HG02840 (cell line): ENCODE measurements around the gene DLGAP1.
A peak's percentile ranks its signal among the peaks of the same experiment; 100 is the strongest.
"Not testable (repeated sequence)": the region's sequence is repeated elsewhere in the genome, so short reads cannot be mapped to it uniquely, and the experiment has no call there.

Experiments used
- ATAC-seq: cut with Tn5 transposase; IDR thresholded peaks from one replicate; pipeline ENCODE4 v1.9.1; 2021; ENCODE audit warnings: mild to moderate bottlenecking, moderate library complexity, moderate number of reproducible peaks; ENCODE audit not compliant: unreplicated experiment, low FRiP score

DLGAP1 gene

DNA sequence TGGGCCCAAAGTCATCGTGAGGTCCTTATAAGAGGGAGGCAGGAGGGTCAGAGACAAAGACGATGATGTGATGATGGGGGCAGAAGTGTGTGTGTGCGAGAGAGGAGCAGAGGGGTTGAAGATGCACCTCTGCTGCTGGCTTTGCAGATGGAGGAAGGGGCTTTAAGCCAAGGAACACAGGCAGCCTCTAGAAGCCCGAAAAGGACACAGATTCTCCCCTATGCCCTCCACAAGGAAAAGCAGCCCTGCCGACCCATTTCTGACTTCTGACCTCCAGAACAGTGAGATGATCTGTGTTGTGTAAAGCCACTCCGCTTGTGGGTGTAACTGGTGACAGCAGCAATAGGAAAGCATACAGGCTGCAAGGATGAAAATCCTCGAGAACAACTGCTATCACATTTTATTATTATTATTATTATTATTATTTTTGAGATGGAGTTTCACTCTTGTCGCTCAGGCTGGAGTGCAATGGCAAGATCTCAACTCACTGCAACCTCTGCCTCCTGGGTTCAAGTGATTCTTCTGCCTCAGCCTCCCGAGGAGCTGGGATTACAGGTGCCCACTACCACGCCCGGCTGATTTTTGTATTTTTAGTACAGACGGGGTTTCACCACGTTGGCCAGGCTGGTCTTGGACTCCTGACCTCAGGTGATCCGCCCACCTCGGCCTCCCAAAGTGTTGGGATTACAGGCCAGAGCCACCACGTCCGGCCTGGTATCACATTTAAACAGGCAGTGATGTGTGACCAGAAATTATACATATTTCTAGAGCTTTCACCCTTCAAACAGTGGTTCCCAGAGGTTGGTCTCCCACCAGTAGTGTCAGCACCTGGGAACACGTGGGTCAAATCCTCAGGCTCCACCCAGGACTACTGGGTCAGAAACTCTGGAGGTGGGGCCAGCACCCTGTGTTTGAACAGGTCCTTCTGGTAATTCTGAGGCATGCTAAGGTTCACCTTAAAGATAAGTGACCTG lies 834.7 kb downstream of the DLGAP1 start:
- no peak for ATAC-seq

DNA sequence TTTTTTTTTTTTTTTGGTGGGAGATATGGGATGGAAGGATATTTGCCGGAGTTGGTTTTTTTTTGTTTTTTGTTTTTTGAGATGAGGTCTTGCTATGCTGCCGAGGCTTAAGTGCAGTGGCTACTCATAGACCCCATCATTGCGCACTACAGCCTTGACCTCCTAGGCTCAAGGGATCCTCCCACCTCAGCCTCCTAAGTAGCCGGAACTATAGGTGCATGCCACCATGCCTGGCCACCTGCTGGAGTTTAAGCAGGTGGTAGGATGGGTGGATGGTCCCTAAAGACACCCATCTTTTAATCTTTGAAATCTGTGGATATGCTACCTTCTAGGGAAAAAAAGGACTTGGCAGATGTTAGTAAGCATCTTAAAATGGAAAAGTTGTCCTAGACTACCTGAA lies 835.4 kb downstream of the DLGAP1 start:
- no peak for ATAC-seq

DNA sequence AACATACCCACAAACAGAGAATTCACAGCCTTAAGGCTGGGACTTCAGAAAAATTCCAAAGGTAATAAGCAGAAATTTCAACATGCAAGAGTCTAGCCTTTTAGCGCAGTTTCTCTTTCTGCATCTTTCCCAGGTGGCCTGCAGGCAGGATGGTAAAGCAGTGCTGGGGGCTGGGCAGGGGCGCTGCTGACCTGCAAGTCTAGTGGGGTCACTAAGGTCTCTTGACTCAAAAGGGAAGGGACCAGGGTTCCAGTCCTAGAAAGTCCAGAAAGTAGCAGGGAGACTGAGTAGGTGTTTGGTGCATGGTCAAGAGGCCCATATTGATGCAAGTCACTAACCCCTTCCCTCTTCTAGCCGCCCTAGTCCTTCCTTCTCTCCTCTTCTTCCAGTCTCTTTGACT lies 835.9 kb downstream of the DLGAP1 start:
- no peak for ATAC-seq

DNA sequence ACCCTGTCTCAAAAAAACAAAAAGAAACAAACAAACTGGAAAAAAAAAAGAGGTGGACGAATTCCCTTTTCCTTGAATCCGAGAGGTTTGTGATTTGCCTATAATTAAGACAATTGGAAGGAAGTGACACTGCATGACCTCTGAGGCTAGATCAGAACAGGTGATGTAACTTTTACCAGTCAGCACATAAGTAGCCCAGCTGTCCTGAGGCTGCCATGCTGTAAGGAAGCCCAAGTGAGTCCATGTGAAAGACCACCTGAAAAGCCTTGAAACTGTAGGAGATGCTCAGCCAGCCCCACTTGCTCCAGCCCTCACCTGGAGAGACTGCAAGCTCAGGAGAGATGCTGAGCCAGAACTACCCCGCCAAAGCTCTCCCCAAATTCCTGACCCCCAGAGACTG lies 838.4 kb downstream of the DLGAP1 start:
- ATAC-seq = no peak

DNA sequence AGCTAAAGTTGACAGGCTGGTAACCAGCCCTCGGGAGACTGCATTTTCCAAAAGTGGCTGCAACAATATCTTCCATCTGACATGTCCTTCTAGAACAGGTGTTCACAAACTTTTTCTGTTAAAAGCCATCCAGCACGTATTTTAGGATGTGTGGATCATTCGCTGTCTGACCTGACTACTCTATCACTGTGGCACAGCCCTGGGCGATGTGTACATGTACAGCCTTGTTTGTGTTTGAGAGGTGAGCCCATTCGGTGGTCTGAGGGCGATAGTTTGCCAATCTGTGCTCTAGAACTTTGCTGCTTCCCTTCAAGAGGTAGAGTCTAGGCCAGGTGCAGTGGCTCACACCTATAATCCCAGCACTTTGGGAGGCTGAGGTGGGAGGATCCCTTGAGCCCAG lies 839.0 kb downstream of the DLGAP1 start:
- ATAC-seq = no peak

DNA sequence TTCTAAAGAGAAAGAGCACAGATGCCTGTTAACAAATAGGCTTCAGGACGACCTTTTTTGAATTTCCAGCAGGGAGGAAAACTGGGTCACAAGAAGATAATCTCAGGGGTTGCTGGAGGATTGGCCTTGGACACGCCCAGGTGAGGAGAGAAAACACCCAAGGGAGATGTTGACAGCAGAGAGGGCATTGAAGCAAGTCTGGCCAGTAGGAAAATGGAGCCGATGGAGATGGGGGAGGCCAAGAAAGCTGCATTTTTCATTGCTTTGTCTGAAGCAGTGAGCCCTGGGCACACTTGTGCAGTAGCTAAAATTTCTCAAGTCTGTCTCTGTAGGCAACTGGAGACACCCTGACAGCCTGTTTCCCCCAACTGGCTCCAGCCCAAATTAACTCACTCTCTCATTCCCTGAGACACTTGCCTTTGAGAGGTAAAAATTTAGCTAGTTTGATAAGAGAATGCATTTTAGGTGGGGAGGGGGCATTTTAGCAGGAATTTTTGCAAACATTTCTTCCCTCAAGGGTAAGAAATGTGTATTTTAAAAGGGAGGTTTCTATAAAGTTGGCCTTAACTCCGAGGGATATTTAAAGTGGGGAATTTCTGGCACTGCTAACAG lies 839.6 kb downstream of the DLGAP1 start:
- ATAC-seq = no peak

DNA sequence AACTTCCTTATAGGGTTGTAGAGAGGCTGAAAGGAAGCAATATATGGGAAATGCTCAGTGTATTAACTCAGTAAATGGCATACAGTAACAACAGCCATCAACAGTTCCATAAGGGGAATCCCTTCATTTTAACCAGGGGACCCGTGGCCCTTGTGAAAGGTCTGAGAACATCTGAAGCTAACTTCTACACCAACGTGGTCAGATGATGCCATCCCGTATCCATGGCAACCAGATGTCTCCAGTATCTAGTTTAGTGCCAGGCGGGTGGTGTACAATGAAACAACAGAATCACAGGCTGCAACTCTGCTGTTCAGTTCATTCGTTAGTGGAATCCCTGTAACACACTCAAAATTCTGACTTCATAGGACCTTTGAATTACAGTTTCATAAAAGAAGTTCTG lies 842.8 kb downstream of the DLGAP1 start:
- no peak for ATAC-seq

DNA sequence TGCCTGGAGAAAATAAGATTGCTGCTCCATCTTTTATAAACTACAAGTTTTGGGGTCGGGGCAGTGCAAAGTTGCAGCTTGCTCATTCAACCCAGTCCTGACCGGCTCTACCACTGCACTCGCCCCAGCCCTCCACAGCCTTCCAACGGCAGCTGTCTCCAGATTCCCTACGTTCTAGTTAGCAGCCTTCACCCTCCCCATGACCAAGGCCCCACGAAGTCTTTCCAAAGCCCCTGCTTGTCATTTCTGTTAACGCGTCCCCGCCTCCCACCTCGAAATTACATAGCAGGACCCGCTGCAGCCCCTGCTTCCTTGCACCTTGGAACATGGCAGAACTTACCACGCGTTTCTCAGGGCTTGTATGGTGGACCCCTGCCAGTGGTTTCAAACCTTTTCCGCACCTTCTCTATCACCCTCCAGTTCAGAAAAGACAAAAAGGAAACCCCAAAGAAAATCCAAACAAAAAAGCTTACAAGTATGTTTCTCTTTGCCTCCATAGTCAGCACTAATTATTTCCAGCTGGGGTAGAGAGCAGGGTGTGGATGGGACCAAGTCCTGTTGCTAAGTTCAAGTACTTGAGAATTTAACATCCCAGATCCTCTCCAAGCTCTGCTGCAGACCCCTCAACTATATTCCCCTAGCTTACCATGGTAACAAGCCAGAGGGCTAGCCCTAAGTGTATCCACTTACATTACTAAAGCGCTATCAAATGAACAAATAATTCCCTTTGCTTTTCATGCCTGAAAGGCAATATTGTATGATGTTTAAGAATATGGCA lies 843.6 kb downstream of the DLGAP1 start:
- no peak for ATAC-seq

DNA sequence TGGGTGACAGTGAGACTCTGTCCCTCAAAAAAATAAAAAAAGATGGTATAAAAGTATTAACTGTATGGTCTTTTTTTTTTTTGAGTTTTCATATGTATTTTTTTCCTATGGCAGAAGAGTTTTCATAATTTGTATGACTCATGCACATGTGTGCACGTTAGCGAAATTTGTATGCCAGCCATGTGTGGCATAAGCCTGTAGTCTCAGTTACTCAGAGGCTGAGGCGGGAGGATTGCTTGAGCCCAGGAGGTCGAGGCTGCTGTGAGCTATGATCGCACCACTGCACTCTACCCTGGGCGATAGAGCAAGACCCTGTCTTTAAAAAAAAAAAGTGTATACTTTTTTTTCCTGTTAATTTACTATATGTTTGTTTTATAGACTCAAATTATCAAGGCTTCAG lies 844.3 kb downstream of the DLGAP1 start:
- no peak for ATAC-seq

DNA sequence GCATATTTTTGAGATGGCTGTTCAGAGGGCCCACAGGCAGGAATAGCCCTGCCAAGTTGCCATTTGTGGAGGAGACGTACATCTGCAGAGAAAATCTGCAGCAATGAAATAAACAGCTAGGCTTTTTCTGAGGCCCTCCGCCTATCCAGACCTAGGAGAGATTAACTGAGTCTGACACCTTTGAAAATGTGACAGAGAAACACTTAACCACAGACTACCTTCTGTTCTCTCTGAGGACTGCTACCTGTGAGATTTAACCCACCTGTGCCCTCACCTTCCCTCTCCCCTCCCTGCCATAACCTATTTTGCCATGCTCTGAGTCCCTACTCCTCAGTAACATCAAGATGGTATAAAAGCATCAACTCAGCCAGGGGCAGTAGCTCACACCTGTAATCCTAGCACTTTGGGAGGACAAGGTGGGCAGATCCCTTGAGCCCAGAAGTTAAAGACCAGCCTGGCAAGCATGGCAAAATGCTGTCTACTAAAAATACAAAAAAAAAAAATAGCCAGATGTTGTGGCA lies 844.9 kb downstream of the DLGAP1 start:
- ATAC-seq = no peak

DNA sequence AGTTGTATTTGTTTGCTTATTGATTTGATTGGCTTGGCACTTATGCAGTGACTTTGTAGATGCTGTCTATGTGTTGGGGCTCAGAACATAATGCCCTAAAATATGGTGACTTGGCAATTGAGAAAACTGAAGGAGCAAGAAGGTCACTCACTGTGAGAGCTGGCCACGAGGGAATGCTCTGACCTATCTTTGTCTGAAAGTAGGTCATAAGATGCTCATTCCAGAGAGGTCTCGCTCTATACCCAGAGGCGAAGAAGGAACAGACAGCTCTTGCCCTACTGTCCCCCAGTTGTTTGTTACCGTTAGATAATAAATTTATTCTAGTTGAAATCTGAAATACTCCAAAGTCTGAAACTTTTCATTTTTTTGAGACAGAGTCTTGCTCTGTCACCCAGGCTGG lies 846.6 kb downstream of the DLGAP1 start:
- ATAC-seq = no peak

DNA sequence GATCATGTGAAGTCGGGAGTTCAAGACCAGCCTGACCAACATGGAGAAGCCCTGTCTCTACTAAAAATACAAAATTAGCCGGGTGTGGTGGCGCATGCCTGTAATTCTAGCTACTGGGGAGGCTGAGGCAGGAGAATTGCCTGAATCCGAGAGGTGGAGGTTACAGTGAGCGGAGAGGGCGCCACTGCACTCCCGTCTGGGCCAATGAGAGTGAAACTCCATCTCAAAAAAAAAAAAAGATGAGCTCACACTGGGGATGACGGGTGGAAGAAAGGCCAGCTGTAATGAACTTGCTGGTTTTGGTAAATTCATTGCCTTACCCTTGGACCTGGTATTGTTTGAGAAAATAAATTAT lies 847.0 kb downstream of the DLGAP1 start:
- not testable (repeated sequence) for ATAC-seq

DNA sequence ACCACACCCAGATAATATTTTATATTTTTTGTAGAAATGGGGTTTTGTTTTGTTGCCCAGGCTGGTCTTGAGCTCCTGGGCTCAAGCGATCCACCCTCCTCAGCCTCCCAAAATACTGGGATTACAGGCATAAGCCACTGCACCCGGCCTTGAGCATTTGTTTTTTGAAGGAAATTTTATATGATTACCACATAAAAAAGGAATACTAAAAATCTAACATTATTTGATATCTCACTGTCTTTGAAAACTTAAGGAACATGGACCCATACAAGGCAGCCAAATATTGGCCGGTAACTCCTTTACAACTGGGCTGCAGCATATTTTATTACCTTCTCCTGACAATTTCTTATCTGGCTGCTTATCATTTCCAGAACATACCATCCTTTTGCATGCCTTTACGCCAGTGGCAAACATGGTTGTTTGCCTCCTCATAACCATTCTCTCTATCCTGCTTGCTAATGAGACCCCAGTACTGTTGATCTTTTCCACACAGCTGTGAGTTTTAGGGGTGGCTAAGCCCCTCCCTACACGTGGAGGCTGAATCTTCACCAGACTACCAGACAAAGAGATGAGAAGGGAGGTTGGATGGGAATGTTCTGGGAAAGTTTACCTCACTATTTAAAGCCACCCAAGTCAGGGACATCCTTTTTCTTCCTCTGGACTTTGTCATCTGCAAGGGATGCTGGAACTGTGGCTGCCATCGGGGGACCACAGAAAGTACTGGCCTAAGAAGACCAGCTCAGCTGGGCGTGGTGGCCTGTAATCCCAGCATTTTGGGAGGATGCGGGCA lies 847.6 kb downstream of the DLGAP1 start:
- ATAC-seq = no peak

DNA sequence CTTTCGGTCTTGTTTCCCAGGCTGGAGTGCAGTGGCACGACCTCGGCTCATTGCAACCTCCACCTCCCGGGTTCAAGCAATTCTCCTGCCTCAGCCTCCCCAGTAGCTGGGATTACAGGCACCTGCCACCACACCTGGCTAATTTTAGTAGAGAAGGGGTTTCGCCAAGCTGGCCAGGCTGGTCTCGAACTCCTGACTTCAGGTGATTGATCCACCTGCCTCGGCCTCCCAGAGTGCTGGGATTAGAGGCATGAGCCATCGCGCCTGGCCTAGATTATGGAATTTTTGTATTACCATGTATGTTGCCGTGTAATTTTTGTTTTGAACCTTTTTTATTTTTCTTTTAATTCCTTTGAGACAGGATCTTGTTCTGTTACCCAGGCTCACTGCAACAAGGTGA lies 848.2 kb downstream of the DLGAP1 start:
- ATAC-seq = not testable (repeated sequence)

DNA sequence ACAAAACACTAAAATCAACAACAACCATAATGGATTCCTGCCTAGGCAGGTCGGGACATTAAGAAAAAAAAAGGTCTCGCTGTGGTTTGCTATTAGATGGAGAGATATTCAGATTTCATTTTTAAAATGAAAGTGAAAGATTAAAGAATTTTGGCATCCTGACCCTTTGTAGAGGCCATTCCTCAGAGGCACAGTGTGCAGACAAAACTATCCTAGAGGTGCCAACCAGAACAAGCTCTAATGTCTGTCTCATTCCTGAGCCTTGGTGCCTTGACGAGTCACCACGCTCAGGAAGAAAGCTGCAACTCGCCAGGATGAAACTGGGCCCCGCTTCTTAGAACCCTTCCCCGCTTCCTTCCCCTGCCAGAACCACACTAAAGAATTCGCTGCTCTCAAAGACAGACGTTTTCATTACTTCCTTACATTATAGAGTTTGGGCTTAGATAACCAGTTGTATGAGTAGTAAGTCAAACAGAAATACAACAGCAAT lies 849.1 kb downstream of the DLGAP1 start:
- no peak for ATAC-seq

DNA sequence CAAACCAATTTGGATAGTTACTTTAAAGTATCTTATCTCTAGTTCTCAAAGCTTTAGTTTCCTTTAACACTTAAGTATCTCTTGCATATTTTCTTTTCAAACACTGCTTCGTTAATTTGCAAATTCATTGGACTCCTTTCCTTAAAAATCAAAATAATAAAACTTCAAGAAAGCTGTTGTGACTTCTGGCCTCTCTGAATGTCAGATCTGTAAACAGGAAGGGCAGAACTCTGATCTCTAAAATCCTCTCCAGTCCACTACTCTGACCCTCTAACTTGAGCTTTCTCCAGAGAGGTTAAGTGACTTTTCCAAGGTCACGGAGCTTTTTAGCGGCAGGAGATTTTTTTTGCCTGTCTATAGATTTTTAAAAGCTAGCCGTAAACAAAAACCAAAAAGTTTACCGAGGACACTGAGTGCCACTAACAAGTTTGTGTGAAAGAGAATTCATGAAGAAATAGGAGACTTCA lies 849.6 kb downstream of the DLGAP1 start:
- ATAC-seq = no peak

DNA sequence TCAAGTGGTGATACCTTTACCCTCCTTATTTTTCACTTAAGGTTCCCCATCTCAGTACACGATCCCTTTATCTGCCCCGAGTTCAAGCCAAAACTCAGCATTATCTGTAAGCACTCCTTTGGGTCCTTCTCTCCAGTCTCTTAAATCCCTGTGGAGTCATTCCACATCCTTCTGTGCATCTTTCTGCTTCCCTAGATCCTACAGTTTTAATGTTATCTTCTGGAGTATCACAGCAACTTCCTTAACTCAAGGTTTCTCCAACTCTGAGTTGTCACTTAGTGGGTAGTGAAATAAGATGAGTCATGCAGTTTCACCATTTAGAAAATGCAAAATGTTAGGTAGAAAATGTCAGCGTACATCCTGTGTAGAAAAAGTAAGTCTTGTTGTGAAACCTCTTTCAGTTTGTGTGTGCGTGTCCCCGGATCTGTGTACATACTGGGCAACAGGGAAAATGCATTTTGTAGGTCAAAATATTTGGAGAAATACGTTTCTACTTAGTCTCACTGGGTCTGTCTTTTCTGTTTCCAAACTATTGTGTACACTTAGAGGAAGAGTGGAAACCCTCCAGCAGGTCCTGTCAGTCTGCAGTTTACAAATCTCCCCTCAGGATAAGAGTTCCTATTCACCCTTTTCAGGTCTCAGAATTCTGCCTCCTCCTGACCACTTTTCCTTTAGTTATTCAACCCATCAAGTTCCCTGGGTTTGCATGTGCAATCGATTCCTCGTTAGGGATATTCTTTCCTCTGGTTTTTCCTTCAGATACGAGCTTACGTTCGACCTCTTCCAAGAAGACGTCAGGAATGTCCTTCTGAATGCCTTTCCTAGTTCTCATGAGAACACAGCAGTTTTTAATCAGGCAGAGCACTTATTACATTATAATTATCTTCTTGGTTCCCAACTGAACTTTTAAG lies 850.4 kb downstream of the DLGAP1 start:
- ATAC-seq = peak; percentile 87

DNA sequence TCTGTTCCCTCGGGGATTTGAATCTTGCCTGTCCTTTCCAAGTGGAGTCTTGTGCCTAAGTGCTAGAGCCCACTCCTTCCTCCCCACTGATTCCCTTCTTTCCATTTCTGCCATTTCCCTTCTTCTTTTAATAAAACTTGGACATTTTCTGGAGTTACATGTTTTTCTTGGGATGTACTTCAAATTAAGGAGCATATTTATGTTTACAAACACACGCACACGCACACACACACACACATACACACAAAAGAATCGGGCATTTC lies 850.9 kb downstream of the DLGAP1 start:
- ATAC-seq = no peak
